Measurements from ENCODE around the gene ADAMTS2. TPM values are rescaled to one million over a fixed set of nuclear protein-coding genes. Genes with fewer than 3 reads are reported as not detected.

ADAMTS2 gene
- total and polyA plus RNA-seq, 12 donors: 4.3 to 70.3 (median 22.4) TPM

- no peaks in the 10 kb centered on the region for H3K27me3 ChIP-seq
- no peak overlapping the region for H3K27ac ChIP-seq
- no peaks in the 10 kb centered on the region for H3K36me3 ChIP-seq (replicated peaks in 1 of 2)
- H3K4me1 ChIP-seq (replicated peaks in 1 of 2): no peaks in the 10 kb centered on the region
- WGBS, 4 donors: 57 to 71% (median 65%) methylated on average over 8 of the region's 8 CpGs
- H3K9me3 ChIP-seq (replicated peaks in 1 of 3): no peaks in the 10 kb centered on the region
- H3K4me3 ChIP-seq: no peak overlapping the region
- DNase-seq: no peak
- no peak for TF ChIP-seq CTCF (IDR thresholded peaks at IDR 0.05)
- no peak for TF ChIP-seq POLR2A (IDR thresholded peaks at IDR 0.05)
- intact Hi-C loops (cut with DNase I): no loop called here
Measured at GRCh38 chr5:179226696-179227095, 118.6 kb downstream of the ADAMTS2 start.

- TF ChIP-seq CTCF (IDR thresholded peaks at IDR 0.05) (no peak), POLR2A (IDR thresholded peaks at IDR 0.05) (no peak)
- Histone ChIP-seq H3K4me3 (no peak overlapping the region), H3K27ac (no peak overlapping the region), H3K4me1 (replicated peaks in 1 of 2) (no peaks in the 10 kb centered on the region), H3K36me3 (replicated peaks in 1 of 2) (no peaks in the 10 kb centered on the region), H3K27me3 (no peaks in the 10 kb centered on the region), H3K9me3 (replicated peaks in 1 of 3) (no peaks in the 10 kb centered on the region)
- intact Hi-C loops (cut with DNase I): no loop called here
- 88 to 94% (median 91%) methylated on average over 18 to 19 of the region's 19 CpGs for WGBS, 4 donors
- peak in 1 of 7 donors; percentile 7 for DNase-seq
Measured at GRCh38 chr5:179225387-179225786, 119.9 kb downstream of the ADAMTS2 start.

GRCh38 chr5:179224741-179225140 is 120.5 kb downstream of the ADAMTS2 start:
- DNase-seq: peak in 1 of 7 donors; percentile 7
- no peaks in the 10 kb centered on the region for H3K27me3 ChIP-seq
- TF ChIP-seq POLR2A (IDR thresholded peaks at IDR 0.05) (no peak), CTCF (IDR thresholded peaks at IDR 0.05) (no peak)
- no peaks in the 10 kb centered on the region for H3K9me3 ChIP-seq (replicated peaks in 1 of 3)
- H3K36me3 ChIP-seq (replicated peaks in 1 of 2): no peaks in the 10 kb centered on the region
- intact Hi-C loops (cut with DNase I): no loop called here
- H3K27ac ChIP-seq: no peak overlapping the region
- H3K4me3 ChIP-seq: no peak overlapping the region
- WGBS, 4 donors: 87 to 93% (median 91%) methylated on average over 10 of the region's 10 CpGs
- no peaks in the 10 kb centered on the region for H3K4me1 ChIP-seq (replicated peaks in 1 of 2)

DNA sequence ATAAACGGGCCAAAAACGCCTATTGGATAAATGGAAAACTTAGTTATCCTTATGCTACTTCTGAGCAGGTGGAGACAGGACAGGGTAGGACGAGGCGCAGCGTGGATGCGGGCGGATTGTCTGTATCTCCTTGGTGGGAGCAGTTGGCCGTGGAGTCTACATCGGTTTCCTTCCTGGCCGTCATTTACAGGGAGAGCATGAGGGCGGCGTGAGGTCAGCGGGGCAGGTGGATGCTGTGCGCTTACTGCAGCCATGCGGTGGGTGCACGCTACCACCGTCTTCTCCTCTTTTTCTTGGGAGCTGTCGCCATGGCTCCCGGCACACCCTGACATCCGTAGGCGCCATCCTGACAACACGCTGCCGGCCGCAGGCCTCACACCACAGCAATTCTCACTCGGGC is 121.3 kb downstream of the ADAMTS2 start:
- no peak overlapping the region for H3K27ac ChIP-seq
- no peaks in the 10 kb centered on the region for H3K9me3 ChIP-seq (replicated peaks in 1 of 3)
- no peaks in the 10 kb centered on the region for H3K4me1 ChIP-seq (replicated peaks in 1 of 2)
- DNase-seq: no peak
- H3K27me3 ChIP-seq: no peaks in the 10 kb centered on the region
- H3K36me3 ChIP-seq (replicated peaks in 1 of 2): no peaks in the 10 kb centered on the region
- intact Hi-C loops (cut with DNase I): no loop called here
- TF ChIP-seq CTCF (IDR thresholded peaks at IDR 0.05): no peak
- no peak for TF ChIP-seq POLR2A (IDR thresholded peaks at IDR 0.05)
- H3K4me3 ChIP-seq: no peak overlapping the region
- WGBS, 4 donors: 93 to 95% (median 94%) methylated on average over 25 of the region's 25 CpGs
